ENCODE data around the gene NUDT8. TPM values are rescaled to one million over a fixed set of nuclear protein-coding genes. Genes with fewer than 3 reads are reported as not detected.

NUDT8 gene
- total and polyA plus RNA-seq, 2 of the 8 experiments (the other 6 are each of a cell fraction or from before 2014, with no cell fraction given): 7.2 to 8.3 TPM

GRCh38 chr11:67599149-67599548 lies 30.6 kb downstream of the NUDT8 start:
- H2BK12ac ChIP-seq (ENCODE audit: low read depth, low read length): no peak overlapping the region
- H3K4ac ChIP-seq (replicated peaks; ENCODE audit: insufficient read length, low read depth, low read length): no peak overlapping the region
- CTCF ChIA-PET (ENCODE audit: partially characterized antibody): interaction anchor here (1.2 to 2.1 kb wide), 3 partner anchors 9 to 22 kb away, joined by 3 to 6 read pairs (median 4); no protein-coding TSS in a partner anchor
- no peak overlapping the region for H2BK120ac ChIP-seq (replicated peaks; ENCODE audit: low read depth, low read length)
- POLR2A ChIA-PET (ENCODE audit: partially characterized antibody): interaction anchor here (1.4 to 5.1 kb wide), 4 partner anchors 9 to 18 kb away, joined by 3 to 64 read pairs (median 6); partner anchors contain the start of gene GSTP1
- no peaks in the 10 kb centered on the region; a peak in 1 of 7 replicates for H3K27me3 ChIP-seq (replicated peaks in 1 of 4; ENCODE audit: control insufficient read depth in 3 of 4, extremely low read depth in 1 of 4, insufficient read depth in 3 of 4, low read length in 3 of 4)
- H4K5ac ChIP-seq (ENCODE audit: insufficient read length, low read depth, low read length): no peak overlapping the region
- no peak overlapping the region for H4K91ac ChIP-seq (replicated peaks; ENCODE audit: insufficient read length, low read length)
- no peak overlapping the region for H3K14ac ChIP-seq (ENCODE audit: insufficient read length)
- H3K56ac ChIP-seq (replicated peaks; ENCODE audit: insufficient read length, low read depth, low read length): no peak overlapping the region
- H3K4me1 ChIP-seq (replicated peaks in 1 of 4; ENCODE audit: control insufficient read depth in 3 of 4, insufficient read depth in 4 of 4, low read length in 3 of 4): peaks cover 0 to 3% (median under 1%) of the 10 kb centered on the region in 4 experiments; a peak in 2 of 7 replicates
- H3K4me3 ChIP-seq (ENCODE audit: extremely low read depth in 1 of 4, insufficient read depth in 2 of 4, low read depth in 3 of 4, low read length in 4 of 4): no peak overlapping the region
- no peak overlapping the region for H3K27ac ChIP-seq (ENCODE audit: low read depth, low read length)
- no peak overlapping the region for H2BK20ac ChIP-seq (ENCODE audit: low read length)
- no peak overlapping the region for H4K8ac ChIP-seq (ENCODE audit: extremely low read depth, insufficient read depth, low read length)
- no peak overlapping the region for H3K9ac ChIP-seq (replicated peaks in 1 of 4; ENCODE audit: extremely low read depth in 1 of 4, low read depth in 3 of 4, low read length in 3 of 4)
- no peak for DNase-seq (ENCODE audit: low read depth in 1 of 2, low spot score in 2 of 2)
- H3K79me1 ChIP-seq (ENCODE audit: low read depth, low read length): no peaks in the 10 kb centered on the region
- WGBS, 2 experiments (ENCODE audit: extremely low coverage in 1 of 2, insufficient coverage in 1 of 2, insufficient read length in 1 of 2, insufficient replicate concordance in 2 of 2, low coverage in 1 of 2, low lambda C conversion rate in 2 of 2, missing lambda C conversion rate in 1 of 2): 90% methylated on average over 1 of the region's 1 CpG; no CpG with 5 or more reads in 1 of the 2 experiments
- no peak overlapping the region for H2BK5ac ChIP-seq (ENCODE audit: low read depth, low read length)
- no peaks in the 10 kb centered on the region for H3K36me3 ChIP-seq (ENCODE audit: control insufficient read depth in 2 of 4, insufficient read depth in 4 of 4, low read length in 3 of 4)
- H3K4me2 ChIP-seq (ENCODE audit: insufficient read depth in 1 of 2, low read depth in 2 of 2, low read length in 2 of 2): no peak overlapping the region
- H3K23me2 ChIP-seq (ENCODE audit: low read depth, low read length): no peaks in the 10 kb centered on the region
- no peak for FAIRE-seq
- no peak overlapping the region for H2AK5ac ChIP-seq (ENCODE audit: low read depth, low read length)
- H2AFZ ChIP-seq (ENCODE audit: low read length): no peak overlapping the region
- H4K20me1 ChIP-seq (replicated peaks in 1 of 2; ENCODE audit: control insufficient read depth in 1 of 2, insufficient read depth in 2 of 2, low read length in 2 of 2): no peaks in the 10 kb centered on the region
- H3K9me3 ChIP-seq (ENCODE audit: insufficient read depth in 2 of 2, low read depth in 1 of 2, low read length in 1 of 2): peaks cover 5 to 10% of the 10 kb centered on the region in 2 experiments; a peak in 3 of 4 replicates
- no peak overlapping the region for H3K23ac ChIP-seq (ENCODE audit: insufficient read length)
- no peak overlapping the region for H2BK15ac ChIP-seq (ENCODE audit: low read length)
- no peak overlapping the region for H3K18ac ChIP-seq (ENCODE audit: extremely low read depth, low read length)
- no peaks in the 10 kb centered on the region for H3K79me2 ChIP-seq (ENCODE audit: control insufficient read depth in 1 of 2, insufficient read depth in 2 of 2, low read length in 2 of 2)
- TF ChIP-seq, protein P1, sequence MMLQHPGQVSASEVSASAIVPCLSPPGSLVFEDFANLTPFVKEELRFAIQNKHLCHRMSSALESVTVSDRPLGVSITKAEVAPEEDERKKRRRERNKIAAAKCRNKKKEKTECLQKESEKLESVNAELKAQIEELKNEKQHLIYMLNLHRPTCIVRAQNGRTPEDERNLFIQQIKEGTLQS (IDR thresholded peaks at IDR 0.05; ENCODE audit: insufficient read depth, low read depth, low read length): no peak
- TF ChIP-seq TBP (IDR thresholded peaks at IDR 0.05; ENCODE audit: low read depth, low read length) (no peak), RNF2 (IDR thresholded peaks at IDR 0.05; ENCODE audit: borderline replicate concordance, low read depth, low read length, missing control alignments, poor library complexity, severe bottlenecking) (no peak), YY1 (IDR thresholded peaks at IDR 0.05; ENCODE audit: low read depth, low read length) (no peak), RBBP5 (IDR thresholded peaks at IDR 0.05; ENCODE audit: borderline replicate concordance, low read depth, low read length) (no peak), SUZ12 (IDR thresholded peaks at IDR 0.05; ENCODE audit: low read length) (no peak), FOSL1 (IDR thresholded peaks at IDR 0.05; ENCODE audit: insufficient read depth, low read depth, low read length) (no peak), SIN3A (conservative IDR thresholded peaks at IDR 0.05 in 1 of 2, IDR thresholded peaks at IDR 0.05 in 1 of 2; ENCODE audit: low read depth in 1 of 2, low read length in 2 of 2) (no peak), GTF2F1 (IDR thresholded peaks at IDR 0.05; ENCODE audit: borderline replicate concordance, low read depth, low read length) (no peak), CHD1 (IDR thresholded peaks at IDR 0.05; ENCODE audit: low read depth, low read length) (no peak), SIRT6 (IDR thresholded peaks at IDR 0.05; ENCODE audit: low read length) (no peak)
- TF ChIP-seq, protein P2, sequence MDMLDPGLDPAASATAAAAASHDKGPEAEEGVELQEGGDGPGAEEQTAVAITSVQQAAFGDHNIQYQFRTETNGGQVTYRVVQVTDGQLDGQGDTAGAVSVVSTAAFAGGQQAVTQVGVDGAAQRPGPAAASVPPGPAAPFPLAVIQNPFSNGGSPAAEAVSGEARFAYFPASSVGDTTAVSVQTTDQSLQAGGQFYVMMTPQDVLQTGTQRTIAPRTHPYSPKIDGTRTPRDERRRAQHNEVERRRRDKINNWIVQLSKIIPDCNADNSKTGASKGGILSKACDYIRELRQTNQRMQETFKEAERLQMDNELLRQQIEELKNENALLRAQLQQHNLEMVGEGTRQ (IDR thresholded peaks at IDR 0.05; ENCODE audit: low read length): no peak
